Measurements from ENCODE around the gene GPR137. TPM values are rescaled to one million over a fixed set of nuclear protein-coding genes. Genes with fewer than 3 reads are reported as not detected.

GPR137 gene
- total and polyA plus RNA-seq, 9 of the 15 experiments (the other 6 are each of a cell fraction or from before 2014, with no cell fraction given), result 0.32 to 26.7 (median 10.7) TPM

DNA sequence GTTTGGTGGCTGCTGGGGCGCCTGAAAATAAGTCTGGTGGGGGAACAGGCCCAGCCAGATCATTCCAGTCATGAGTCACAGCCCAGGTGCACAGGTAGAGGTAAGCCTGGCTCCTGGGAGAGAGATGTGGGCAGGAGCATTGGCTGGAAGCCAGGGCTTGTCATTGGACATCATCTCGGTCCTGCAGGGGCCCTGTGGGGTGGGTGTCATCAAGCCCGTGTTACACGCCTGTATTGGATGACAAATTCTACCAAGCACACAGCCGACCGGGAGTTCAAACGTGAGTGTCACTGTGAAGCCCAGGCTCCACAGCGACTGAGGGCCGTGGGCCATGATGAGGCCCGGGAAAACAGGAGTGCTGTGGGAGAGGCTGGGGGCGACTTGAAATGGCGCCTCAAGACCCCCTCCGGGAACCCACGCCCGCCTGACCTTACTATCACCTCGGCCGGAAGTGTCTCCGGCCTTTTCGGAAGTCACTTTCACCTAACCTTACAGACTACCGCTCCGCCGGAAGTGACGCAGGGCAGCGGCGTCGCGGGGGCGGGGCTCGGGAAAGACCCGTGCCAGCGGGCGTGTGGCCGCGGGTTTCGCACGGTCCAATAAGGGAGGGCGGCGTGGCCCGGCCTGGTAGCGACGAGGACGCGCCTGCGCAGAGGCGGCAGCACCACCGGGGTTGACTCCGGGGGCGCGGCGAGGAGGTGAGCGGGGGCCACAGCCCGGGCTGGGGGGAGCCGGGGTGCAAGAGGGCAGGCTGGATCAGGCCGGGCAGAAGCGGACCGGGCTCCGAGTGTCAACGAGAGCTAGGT is 45.0 kb upstream of the GPR137 start, which contains the start of gene FKBP2 (continued):
- TF ChIP-seq GTF3C2 (IDR thresholded peaks at IDR 0.05; ENCODE audit: borderline replicate concordance, extremely low read depth, insufficient read length) (no peak), MEIS2 (IDR thresholded peaks at IDR 0.05; ENCODE audit: partially characterized antibody) (peak; percentile 77), ZNF134 (CRISPR knock-in tag; conservative IDR thresholded peaks at IDR 0.05) (no peak), LEF1 (IDR thresholded peaks at IDR 0.05) (0 out of 2 replicates have a peak, but pooled peaks have one; percentile 43), ERF (CRISPR knock-in tag; IDR thresholded peaks at IDR 0.05) (peak; percentile 90), NCOA2 (IDR thresholded peaks at IDR 0.05; ENCODE audit: partially characterized antibody in 2 of 2) (no peak), HNRNPUL1 (IDR thresholded peaks at IDR 0.05; ENCODE audit: low read length) (no peak), MIER1 (IDR thresholded peaks at IDR 0.05; ENCODE audit: low read depth) (no peak), NUFIP1 (IDR thresholded peaks at IDR 0.05; ENCODE audit: partially characterized antibody) (no peak), HCFC1 (IDR thresholded peaks at IDR 0.05; ENCODE audit: low read depth, low read length) (peak; percentile 66), ZBTB17 (CRISPR knock-in tag; IDR thresholded peaks at IDR 0.05) (peak; percentile 82; the same call in 1 of the 2 replicates), COPS2 (conservative IDR thresholded peaks at IDR 0.05) (no peak), NCOR1 (IDR thresholded peaks at IDR 0.05) (peak; percentile 59; the same call in 1 of the 2 replicates), ZNF133 (CRISPR knock-in tag; IDR thresholded peaks at IDR 0.05) (no peak), SMAD1 (IDR thresholded peaks at IDR 0.05; ENCODE audit: low read depth, low read length, partially characterized antibody) (peak; percentile 95), SIN3B (IDR thresholded peaks at IDR 0.05; ENCODE audit: low read depth) (peak; percentile 22; the same call in 1 of the 2 replicates), ARNT (IDR thresholded peaks at IDR 0.05) (no peak), ZNF707 (CRISPR knock-in tag; conservative IDR thresholded peaks at IDR 0.05) (no peak), HMG20B (CRISPR knock-in tag; IDR thresholded peaks at IDR 0.05) (no peak), YY1 (IDR thresholded peaks at IDR 0.05; ENCODE audit: borderline replicate concordance in 1 of 3, control insufficient read depth in 1 of 3, extremely low read depth in 1 of 3, insufficient read depth in 3 of 3, insufficient read length in 1 of 3, insufficient replicate concordance in 2 of 3, low read depth in 1 of 3, low read length in 2 of 3) (peak in 2 of 3 experiments; percentile 60 to 86), NR1H2 (CRISPR knock-in tag; IDR thresholded peaks at IDR 0.05) (peak; percentile 97), USF1 (CRISPR knock-in tag; IDR thresholded peaks at IDR 0.05) (peak; percentile 67), PHF21A (IDR thresholded peaks at IDR 0.05; ENCODE audit: borderline replicate concordance, low read depth) (0 out of 2 replicates have a peak, but pooled peaks have one; percentile 42)
- TF ChIP-seq, protein P1, sequence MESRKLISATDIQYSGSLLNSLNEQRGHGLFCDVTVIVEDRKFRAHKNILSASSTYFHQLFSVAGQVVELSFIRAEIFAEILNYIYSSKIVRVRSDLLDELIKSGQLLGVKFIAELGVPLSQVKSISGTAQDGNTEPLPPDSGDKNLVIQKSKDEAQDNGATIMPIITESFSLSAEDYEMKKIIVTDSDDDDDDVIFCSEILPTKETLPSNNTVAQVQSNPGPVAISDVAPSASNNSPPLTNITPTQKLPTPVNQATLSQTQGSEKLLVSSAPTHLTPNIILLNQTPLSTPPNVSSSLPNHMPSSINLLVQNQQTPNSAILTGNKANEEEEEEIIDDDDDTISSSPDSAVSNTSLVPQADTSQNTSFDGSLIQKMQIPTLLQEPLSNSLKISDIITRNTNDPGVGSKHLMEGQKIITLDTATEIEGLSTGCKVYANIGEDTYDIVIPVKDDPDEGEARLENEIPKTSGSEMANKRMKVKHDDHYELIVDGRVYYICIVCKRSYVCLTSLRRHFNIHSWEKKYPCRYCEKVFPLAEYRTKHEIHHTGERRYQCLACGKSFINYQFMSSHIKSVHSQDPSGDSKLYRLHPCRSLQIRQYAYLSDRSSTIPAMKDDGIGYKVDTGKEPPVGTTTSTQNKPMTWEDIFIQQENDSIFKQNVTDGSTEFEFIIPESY (CRISPR knock-in tag; IDR thresholded peaks at IDR 0.05), result peak; percentile 32; the same call in 1 of the 2 replicates
